Measurements from ENCODE around the gene SELENON.

SELENON gene

DNA sequence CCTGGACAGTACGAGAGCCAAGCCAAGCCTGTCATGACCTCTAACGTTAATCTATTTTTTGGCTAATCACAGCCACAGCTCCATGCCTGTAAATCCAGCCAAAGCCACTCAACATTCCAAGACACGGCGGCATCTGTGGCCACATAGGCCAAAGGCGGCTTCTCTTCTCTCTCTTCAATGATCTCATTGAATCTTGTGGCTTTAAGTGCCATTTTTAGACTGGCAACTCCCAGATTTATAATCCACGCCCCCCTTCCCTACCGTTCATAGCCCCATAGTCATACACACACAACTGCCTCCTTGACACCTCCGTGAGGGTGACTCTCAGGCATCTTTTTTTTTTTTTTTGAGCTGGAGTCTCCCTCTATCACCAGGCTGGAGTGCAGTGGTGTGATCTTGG is 5.7 kb upstream of the SELENON start:
- TF ChIP-seq CTCF (IDR thresholded peaks at IDR 0.05; ENCODE audit: low read depth, low read length), result no peak
- H3K4me3 ChIP-seq (ENCODE audit: low read depth, low read length), result no peak overlapping the region

- H3K4me3 ChIP-seq (ENCODE audit: low read depth, low read length), result no peak overlapping the region
- TF ChIP-seq CTCF (IDR thresholded peaks at IDR 0.05; ENCODE audit: low read depth, low read length), result no peak
Observed at GRCh38 chr1:25795211-25795610, 4.8 kb upstream of the SELENON start.

DNA sequence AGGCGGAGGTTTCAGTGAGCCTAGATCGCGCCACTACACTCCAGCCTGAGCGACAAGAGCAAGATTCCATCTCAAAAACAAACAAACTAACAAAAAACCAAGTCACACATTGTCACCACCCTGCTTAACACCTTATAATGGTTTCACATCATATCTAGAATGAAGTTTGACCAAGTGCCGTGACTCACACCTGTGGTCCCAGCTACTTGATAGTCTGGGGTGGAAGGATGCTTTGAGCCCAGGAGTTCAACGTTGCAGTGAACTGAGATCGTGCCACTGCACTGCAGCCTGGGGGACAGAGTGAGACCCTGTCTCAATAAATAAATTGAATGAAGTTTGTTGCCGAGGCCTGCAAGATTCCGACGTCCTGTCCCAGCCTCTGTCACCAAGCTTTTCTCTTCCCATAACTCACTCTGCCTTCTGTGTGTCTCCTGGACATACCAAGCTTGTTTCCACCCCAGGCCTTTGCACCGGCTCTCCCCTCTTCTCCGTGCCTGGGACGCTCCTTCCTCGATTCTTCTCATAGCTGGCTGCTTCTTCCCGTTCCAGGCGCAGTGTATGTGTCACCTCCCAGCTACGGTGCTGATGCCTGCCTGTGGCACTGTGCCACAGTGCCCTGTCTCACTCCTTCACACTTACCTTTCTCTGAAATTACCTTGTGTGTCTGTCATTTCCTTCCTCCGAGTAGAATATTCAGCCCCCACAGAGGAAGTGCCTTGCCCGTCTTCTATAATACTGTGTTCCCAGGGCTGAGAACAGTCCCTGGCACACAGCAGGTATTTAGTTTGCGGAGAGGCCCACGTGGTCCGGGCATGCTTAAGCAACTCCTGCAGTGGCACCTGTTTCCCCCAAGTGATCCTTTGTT is 3.8 kb upstream of the SELENON start:
- no peak for TF ChIP-seq CTCF (IDR thresholded peaks at IDR 0.05; ENCODE audit: low read depth, low read length)
- H3K4me3 ChIP-seq (ENCODE audit: low read depth, low read length), result no peak overlapping the region

DNA sequence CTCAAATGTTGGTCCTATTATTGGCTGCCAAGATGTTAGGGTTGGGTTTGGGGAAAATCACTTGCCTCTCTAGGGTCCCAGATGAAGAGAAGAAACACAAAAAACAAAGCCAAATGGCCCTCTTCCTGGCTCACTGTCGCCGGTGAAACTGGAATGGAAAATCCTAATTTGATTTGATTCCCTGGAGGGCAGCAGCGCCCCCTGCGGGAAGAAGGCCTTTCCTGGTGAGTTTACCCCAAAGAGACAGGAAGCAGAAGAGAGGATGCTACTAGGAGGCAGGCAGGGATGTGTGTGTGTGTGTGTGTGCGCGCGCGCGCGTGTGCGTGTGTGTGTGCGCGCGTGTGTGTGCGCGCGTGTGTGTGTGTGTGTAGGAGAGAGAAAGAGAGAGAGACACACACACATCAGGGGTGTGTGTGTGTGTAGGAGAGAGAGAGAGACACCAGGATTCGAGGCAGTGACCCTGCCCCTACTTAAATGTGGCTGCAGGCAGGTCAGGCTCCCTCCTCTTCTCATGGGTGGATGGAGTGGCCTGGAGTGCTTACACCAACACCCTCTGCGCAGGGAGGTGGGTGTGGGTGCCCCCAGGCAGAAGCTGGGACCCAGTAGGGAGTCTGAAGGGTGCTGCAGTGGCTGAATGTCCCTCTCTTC is 3.1 kb upstream of the SELENON start:
- no peak overlapping the region for H3K4me3 ChIP-seq (ENCODE audit: low read depth, low read length)
- peak; percentile 68 for TF ChIP-seq CTCF (IDR thresholded peaks at IDR 0.05; ENCODE audit: low read depth, low read length)

GRCh38 chr1:25797939-25798338 is 2.1 kb upstream of the SELENON start:
- no peak overlapping the region for H3K4me3 ChIP-seq (ENCODE audit: low read depth, low read length)
- peak; percentile 42 for TF ChIP-seq CTCF (IDR thresholded peaks at IDR 0.05; ENCODE audit: low read depth, low read length)

DNA sequence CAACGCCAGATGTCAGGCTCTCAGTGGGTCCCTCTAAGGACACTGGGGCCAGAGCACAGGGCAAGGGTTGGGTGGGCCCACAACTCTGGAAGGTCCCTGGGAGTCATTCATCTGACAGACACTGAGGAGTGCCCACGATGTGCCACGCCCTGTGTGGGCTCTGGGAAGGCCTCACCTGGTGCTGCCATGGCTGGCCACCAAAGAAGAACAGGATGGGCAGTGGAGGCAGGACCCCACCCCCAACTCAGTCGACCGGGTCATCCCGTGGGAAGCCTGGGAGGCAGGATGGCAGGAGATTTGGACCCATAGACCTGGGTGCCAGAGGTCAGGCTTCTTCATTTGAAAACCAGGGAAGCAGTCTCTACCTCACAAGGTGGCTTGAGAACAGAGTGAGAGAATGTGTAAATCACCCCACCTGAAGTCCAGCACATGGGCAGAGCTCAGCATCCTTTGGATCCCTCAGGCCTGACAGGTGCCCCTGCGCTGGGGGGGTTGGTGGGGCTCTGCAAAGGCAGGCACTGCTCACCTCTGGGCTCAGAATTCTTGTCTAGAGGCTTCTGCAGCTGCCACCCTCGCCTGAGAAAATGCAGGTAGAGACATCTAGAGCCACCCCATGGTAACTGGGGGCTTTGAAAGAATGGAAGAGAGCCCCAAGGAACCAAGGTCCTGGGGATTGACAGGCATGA is 1.2 kb upstream of the SELENON start:
- H3K4me3 ChIP-seq (ENCODE audit: low read depth, low read length), result no peak overlapping the region
- TF ChIP-seq CTCF (IDR thresholded peaks at IDR 0.05; ENCODE audit: low read depth, low read length), result no peak
